WI38 (cell line): ENCODE data around the gene CTPS2.

Source experiments
- H3K4me3 ChIP-seq: 2 replicates; pipeline ENCODE4 v1.5.1; 2011; ENCODE audit warnings: low read depth, mild to moderate bottlenecking, control low read depth, low read length
- CTCF ChIP-seq: IDR thresholded peaks from 2 replicates; pipeline ENCODE4 v1.5.1; 2012; ENCODE audit warnings: low read depth, mild to moderate bottlenecking, control low read depth, low read length

CTPS2 gene

DNA sequence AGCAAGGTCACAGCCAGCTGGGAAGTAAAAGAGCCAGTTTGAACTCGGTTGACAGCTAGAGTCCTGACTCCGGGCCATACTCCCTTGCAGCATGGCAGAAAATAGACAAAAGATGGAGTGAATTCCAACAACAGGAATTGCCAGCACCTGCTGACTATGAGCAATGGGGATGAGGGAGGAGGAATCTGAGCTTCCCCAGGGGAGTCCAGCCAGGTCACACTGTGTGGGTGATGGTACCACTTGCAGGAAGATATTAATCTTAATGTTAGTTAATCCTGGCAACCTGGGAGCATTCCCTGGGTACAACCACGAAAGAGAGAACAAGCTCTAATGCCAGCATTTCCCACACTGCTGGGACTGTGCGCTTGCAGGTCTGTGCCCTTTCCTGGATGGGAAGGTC, 110.6 kb downstream of the CTPS2 start:
- no peak for TF ChIP-seq CTCF
- no peak overlapping the region for H3K4me3 ChIP-seq

GRCh38 chrX:16594490-16594889, 118.0 kb downstream of the CTPS2 start:
- no peak overlapping the region for H3K4me3 ChIP-seq
- TF ChIP-seq CTCF, result no peak

GRCh38 chrX:16593801-16594200, 118.7 kb downstream of the CTPS2 start:
- H3K4me3 ChIP-seq, result no peak overlapping the region
- TF ChIP-seq CTCF, result no peak

- TF ChIP-seq CTCF, result no peak
- H3K4me3 ChIP-seq, result no peak overlapping the region
Measured at GRCh38 chrX:16592194-16592770, 120.2 kb downstream of the CTPS2 start.

DNA sequence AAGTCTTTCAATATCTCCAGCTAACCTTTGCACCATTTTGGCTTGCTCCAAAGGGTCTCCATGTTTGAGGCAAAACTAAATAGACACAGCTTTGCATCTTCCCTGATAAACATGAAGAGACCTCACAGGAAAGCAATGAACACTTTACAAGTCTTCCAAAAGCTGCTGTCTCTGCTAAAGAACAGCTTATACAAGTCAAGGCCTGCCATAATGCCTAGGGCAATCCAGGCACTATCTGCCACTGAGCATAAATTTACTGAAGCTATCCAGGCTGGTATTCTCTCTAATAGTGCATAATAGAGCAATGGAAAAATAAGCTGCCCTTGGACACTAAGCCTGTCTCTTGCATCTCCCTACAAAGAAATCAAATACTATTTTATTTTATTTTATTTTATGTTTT, 122.6 kb downstream of the CTPS2 start:
- no peak for TF ChIP-seq CTCF
- H3K4me3 ChIP-seq, result no peak overlapping the region

DNA sequence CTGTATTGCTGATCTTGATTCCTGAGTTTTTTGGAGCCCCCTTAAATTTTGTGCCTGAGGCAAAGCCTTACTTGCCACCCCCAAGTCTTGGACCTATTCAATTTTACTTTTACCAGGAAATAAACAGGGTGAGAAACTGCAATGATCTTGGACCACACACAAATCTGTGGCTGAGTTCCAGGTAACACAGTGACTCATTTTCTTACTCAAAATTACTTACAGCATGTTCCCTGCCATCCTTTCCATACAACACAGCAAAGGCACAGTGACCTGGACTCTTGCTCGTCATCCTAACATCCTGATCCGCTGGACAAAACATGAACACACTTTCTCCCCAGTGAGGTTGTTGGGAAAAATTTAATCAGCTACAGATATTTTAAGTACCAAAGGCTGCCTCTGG, 123.3 kb downstream of the CTPS2 start:
- no peak overlapping the region for H3K4me3 ChIP-seq
- TF ChIP-seq CTCF, result no peak

GRCh38 chrX:16588266-16588665, 124.2 kb downstream of the CTPS2 start:
- no peak for TF ChIP-seq CTCF
- no peak overlapping the region for H3K4me3 ChIP-seq
